ENCODE results near the gene POLR1E.
"Not testable (repeated sequence)": the region's sequence is repeated elsewhere in the genome, so short reads cannot be mapped to it uniquely, and the experiment has no call there.

The POLR1E gene

DNA sequence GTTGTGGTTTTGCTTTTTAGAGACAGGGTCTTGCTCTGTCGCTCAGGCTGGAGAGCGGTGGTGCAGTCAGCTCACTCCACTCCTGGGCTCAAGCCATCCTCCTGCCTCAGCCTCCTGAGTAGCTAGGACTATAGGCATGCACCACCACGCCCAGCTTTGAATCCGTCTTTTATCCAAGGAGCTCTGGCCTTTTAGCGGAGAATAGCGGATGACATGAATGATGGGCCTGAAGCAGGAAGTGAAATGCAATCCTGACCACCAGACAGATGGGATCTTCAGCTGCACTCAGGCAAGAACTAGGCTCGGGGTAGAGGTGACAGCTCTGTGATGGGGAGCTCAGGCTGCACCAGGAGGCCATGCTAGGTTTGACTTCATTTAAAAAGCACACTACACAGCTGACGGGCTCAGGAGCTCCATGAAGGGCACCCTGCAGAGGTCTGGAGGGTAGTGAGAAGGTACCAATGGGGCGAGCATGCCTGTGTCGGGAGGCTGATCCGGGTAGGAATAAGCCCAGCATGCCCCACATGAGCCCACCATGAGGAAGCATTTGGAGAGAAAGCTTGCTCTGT lies 21.9 kb downstream of the POLR1E start:
- DNase-seq: no peak

DNA sequence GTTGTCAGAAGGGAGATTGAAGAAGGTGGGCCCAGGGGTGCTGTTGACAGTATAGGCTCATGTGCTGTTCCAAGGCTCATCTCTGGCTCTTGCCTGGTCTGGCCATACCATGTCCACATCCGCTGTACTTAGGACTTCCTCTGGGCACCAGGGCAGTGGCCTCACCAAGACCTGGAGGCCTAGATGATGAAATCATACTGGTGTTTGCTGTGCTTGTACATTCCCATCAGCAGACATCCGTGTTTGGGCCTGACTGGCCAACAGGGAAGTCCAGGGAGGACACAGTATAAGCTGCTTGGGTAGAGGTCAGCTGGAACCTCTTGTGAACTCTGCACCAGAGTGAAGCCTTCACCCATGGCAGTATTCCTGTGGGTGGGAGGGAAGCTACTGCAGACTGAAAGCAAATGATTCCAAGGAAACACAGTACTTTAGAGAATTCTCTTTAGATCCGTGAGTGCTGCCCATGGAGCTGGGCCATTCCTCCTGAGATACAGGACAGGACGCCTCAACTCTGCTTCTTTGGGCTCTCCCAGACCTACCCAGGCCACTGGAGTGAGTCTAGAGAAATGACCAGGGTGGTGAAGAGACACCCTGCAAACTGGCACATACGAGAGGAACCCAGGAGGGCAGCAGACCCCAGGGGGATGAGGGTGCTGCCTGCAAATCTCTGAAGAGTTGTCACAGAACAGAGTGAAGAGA lies 22.5 kb downstream of the POLR1E start:
- no peak for DNase-seq

DNA sequence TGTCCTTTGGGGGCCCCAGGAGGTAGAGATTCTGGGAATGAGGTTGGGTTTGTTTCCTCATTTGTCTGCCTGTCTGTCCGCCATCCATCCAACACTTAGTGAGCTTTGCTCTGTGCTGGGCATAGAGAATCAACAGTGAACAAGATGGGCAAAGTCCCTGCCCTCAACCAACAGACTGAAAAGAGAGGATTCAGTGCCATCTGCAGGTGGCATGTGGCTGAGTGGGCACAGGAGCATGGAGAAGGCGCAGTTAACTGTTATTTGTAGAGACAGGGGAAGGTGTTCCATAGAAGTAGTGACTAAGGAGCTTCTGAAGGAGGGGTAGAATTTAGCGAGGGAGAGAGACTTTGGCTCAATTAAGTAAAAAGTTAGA lies 23.1 kb downstream of the POLR1E start:
- no peak for DNase-seq

DNA sequence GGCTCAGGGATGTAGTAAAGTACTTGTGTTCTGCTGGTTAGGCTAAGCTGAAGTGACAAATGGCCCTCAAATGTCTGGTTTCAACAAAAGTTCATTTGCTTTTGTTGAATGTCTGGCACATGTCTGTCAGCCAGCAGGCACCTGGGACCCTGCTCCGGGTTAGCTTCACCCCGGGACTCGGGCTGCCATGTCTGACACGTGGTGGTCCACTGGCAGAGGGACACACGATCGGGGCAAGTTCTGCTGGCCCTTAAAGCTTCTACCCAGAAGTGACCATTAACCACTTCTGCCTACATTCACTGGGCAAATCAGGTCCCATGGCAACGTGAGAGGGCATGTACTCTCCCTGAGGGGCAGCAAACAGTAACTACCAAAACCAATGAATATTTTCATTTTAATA lies 23.8 kb downstream of the POLR1E start:
- no peak for DNase-seq

DNA sequence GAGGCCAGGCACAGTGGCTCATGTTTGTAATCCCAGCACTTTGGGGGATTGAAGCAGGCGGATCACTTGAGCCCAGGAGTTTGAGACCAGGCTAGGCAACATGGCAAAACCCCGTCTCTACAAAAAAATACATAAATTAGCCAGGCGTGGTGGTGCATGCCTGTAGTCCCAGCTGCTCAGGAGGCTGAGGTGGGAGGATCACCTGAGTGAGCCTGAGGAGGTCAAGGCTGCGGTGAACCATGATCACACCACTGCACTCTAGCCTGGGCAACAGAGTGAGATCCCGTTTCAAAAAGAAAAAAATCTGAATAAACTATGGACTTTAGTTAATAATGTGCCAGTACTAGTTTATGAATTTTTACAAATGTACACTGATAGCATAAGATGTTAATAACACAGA lies 24.3 kb downstream of the POLR1E start:
- DNase-seq: not testable (repeated sequence)

DNA sequence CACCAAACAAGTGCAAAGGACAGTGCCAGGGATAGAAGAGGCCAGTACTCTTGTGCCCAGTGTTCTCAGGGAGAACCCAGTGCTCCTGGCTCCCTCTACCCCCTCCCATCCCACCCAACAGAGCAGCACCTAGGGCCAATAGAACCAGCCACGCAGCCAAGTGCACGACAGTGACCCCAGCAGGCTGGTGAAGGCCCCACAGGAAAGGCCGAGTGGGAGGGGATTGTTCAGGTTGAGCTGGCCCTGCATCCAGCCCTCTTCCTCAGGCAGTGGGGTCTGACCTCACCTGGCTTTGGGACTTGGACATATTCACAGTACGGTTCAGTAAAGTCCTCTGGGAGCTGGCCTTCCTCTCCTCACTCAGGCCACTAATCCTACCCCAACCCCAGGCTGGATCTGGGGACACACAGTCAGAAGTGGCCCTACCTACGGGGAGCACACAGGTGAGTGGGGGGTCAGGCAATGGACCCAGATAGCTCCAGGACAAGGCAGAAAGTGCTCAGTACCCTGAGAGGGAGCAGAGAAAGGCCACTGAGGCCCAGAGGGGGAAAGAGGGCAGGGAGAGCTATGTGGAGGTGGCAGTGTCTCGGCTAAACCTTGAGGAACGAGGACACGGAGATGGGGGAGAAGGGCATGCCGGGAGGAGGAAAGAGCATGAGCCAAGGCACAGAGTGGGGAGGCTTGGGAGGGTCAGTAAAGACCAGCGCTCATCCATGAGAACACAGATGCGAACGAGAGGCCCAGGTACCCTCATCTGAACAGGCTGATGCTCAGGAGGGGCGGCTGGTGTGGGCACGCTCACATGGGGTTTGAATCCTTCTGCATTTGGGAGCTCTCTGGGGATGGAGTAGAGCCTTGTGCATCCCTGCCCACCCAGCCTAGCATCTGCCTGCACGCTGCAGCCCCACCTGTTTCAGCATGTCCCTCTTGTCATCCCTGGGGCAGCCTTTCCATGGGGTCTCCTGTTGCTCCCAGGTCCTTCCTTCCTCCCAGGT lies 25.6 kb downstream of the POLR1E start:
- no peak for DNase-seq

DNA sequence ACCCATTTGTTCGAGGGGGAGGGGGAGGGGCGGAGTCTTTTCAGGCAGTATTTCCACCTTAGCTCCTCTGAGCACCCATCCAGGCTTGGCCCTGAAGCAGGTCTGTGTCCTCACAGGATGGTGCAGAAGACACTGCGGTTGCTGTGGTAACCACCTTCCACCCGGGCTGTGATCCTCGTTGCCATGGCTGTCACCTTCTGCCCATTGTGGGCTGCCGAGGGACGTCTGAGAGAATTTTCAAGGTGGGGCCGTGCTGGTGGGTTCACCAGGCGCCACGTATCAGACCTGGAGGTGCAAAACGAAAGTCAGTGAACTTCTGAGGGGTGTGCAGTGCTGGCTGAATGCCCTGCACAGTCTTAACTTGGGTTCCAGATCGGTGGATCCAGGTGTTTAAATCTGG lies 26.7 kb downstream of the POLR1E start:
- DNase-seq: no peak

DNA sequence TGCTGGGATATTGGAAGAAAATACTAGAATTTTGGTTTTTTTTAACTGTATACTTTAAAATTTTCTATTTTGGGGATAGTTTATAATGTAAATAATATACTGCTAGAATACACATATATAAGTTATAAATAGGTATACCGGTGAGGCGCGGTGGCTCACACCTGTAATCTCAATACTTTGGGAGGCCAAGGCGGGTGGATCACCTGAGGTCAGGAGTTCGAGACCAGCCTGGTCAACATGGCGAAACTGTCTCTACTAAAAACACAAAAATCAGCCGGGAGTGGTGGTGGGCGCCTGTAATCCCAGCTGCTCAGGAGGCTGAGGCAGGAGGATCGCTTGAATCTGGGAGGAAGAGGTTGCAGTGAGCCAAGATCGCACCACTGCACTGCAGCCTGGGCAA lies 28.7 kb downstream of the POLR1E start:
- DNase-seq: not testable (repeated sequence)

DNA sequence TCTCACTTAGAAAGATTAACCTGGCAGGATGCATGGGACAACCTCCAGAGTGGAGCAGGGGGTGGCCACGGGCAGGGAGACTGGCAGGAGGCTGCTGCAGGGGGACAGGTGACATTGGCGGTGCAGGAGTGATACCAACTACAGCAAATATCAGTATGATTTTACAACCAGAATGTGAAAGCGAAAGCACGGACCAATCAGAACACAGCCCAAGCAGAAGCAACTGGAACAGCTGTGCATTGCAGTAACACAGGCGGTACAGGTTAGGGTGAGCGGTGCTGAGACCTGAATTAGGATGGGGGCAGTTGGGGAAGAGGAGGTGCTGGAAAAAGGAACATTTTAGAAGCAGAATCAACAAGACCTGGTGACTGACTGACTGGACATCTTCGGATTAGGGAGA lies 29.3 kb downstream of the POLR1E start:
- DNase-seq: no peak

DNA sequence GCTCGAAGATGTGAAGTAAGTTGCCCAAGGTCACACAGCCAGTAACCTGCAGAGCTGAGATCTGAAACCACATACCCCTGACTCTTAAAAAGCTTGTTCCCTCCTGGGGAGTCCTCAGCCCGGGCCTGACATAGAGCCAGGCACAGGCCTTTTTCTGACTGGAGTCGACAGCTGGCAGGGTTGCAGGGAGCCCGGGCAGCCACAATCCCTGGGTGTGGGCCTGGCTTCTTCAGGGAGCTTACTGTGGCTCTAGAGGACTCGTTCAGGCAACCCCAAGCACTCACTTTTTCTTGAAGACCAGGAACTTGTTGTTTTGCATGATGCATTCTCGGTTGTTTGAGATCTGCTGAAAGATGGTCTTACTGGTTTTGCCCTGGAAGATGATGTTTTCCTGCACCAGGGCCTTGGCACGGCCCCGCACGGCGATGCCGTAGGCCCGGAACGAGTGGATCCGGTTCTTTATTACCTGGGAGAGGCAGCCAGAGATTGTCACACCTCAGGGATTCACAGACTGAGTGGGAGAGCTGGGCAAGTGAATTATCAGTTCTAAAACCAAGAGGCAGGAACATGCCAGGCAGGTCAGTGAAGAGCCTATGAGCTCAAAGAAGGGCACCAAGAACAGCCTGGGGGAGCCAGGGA lies 30.0 kb downstream of the POLR1E start:
- no peak for DNase-seq

DNA sequence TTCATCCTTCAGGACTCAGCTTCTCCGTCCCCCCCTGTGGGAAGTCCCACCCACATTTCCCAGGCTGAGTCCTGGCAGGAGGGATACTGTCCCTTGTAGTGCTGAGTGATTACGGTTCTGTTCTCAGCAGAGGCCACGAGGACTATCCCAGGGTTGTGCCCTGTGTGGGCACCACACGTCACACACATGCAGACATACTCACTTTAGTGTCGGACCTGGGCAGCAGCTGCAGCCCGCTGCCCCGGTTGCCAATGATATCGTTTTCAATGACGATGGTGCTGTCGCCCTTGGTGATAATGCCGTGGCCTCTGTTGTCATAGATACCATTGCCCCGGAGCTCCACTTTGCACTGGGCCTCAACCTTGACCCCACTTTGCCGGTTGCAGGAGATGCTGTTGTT lies 32.2 kb downstream of the POLR1E start:
- DNase-seq: no peak

DNA sequence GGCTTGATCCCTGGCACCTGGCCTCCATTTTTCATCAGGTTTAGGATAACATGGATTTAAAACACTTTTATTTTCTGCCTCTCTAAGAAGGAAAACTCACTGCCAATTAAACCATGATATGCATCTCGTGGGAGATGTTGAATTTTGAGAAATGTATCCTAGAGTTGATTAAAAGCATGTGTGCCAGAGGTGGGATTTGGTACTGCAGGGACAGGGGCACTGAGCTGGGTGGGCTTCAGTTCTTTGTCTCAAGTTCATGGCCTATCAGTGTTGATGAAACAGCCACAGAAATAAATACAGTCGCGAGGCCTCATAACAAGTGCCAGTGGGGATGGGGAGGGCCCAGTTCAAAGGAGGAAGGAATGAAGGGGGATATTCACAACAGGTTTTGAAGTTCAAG lies 34.9 kb downstream of the POLR1E start:
- no peak for DNase-seq

DNA sequence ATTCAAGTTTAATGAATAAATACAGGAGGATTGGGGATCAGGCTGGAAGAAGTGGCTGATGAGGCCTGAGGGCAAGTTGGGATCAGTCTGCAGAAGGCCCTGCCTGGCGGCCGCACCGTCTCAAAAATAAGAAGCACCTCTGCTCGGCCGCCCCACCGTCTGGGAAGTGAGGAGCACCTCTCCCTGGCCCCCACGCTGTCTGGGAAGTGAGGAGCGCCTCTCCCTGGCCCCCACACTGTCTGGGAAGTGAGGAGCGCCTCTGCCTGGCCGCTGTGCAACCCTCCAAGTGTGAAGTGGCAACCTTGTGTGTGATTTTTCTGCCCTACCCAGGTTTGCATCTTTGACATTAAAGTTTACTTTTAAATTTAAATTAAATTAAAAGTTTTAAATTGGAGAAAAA lies 35.4 kb downstream of the POLR1E start:
- no peak for DNase-seq

DNA sequence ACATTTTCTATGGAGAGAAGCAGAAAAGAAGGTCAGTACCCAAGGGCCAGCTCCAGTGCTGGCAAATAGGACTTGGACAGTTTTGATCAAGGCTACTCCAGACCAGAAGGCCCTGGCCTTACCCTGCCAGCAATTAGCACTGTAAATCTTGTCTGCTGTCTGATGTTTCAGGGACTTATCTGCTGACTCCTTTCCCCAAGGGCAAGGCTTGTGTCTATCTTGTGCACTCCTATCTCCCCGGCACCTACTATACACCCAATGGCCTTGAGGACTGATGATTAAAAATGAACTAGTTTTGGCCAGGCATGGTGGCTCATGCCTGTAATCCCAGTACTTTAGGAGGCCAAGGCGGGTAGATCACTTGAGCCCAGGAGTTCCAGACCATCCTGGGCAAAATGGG lies 37.2 kb downstream of the POLR1E start:
- no peak for DNase-seq

DNA sequence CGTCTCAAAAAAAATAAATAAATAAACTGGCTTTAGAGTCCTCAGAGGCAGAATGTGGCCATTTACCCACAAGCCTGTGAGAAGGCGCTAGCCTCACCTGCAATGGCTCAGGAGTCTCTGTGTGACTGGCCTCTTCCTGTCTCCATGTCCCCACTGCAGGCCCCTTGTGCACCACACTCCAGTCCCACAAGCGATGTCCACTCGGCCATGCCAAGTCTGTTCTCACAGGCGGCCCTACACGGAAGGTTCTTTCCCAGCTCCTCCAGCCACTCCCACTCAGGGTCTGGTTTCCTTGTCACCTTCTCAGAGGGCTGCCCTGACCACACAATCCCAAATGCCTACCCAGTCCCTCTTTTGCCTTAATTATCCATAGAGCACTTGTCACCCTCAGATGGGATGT lies 38.2 kb downstream of the POLR1E start:
- no peak for DNase-seq

DNA sequence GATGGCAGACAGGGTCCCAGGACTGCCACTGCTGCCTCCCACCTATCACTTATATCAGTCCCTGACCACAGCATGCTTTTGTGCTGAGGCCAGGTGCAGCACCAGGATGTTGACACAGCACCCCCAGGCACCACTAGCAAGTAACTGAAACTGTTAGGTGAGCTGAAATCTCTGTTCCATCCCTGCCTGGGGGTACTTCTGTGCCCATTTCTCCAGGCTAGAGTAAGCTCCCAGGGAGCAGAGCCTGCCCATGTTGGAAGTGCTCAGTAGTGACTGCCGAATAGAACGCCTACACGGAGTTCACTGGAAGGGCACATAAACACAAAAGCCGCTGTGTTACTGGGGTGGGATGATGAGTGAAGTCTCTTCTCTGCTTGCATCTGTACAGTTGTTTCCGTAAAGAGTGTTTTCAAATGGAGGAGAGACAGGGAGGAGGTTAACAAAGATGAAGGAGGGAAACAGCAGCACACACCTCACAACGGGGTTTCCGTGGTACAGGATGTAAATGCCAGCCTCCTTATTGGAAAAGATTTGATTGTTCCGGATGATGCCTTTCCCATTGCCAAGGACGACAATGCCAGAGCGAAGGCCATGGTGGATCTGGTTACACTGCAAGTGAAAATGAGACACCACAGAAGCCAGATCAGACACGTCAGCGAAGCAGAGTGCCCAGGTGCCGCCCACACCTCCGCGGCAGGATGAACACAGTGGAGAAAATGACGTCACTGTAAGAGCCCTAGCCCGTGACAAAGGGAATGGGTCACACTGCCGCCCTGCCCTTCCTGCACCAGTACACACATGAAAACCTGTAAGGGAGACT lies 43.1 kb downstream of the POLR1E start:
- peak; percentile 74 to 77 for DNase-seq

DNA sequence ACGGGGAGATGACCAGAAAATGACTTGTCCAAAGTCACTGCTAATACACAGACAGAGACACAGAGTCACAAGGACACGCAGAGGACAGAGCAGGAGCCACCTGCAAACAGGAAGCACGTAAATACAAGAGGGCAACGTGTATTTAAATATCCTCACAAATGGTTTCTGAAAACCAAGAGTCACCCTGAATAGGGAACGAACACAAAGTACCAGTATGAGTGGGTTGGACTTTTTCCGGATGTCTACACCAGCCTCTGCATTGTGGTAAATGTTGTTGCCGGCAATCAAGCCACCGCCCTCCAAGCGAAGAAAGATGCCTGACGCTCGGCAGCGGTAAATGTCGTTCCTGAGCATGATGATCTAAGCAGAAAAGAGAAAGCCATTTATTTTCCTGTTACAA lies 46.0 kb downstream of the POLR1E start:
- DNase-seq: peak in 1 of 2 donors; percentile 40

DNA sequence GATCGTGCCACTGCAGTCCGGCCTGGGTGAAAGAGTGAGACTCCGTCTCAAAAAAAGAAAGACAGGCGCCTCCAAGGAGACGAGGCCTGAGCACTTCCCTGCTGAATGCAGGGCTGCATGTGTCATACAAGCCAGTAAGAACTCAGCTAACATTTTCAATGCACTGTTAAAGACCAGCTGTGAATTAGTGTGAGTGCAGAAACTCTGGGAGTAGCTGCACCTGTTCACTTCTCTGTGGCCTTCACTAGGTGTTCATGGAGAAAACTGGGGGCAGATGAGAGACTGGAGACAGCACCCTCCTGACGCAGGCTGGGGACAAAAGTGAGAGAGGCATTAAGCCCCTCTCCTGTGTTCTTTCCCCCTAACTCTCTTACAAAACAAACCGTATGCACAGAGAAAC lies 48.7 kb downstream of the POLR1E start:
- no peak for DNase-seq

DNA sequence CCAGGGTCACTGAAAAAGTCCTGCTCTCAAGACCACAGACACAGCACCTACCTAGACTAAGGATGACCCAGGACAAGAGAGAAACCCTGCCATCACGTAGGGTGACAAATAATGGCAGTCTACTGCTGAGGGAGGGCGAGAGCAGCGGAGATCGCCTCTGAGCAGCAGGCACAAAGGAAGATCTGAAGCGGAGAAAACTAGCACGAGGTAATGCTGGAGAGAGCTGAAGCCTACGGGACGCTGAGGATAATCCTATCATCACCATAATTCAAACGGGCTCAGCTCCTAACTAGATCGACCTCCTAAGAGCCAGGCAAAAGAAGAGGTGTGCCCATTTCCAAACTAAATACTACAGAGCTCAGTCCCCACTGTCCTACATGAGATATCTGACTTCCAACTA lies 49.2 kb downstream of the POLR1E start:
- no peak for DNase-seq

DNA sequence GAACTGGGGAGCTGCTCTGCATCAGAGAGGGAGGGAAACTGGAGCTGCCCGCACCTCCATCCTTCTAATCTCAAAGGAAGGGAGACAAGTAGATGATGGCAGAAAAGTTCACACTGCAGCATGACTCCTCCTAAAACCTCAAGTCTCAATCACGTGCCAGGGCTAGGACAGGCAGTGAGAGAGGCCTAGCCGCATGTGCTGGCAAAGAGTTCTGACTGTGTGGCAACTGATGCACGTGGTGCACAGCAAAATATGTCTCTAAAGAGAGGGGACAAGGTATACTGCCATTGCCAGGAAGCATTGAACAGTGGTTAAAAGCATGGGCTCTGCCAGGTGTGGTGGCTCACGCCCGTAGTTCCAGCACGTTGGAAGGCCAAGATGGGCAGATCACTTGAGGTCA lies 52.4 kb downstream of the POLR1E start:
- no peak for DNase-seq

DNA sequence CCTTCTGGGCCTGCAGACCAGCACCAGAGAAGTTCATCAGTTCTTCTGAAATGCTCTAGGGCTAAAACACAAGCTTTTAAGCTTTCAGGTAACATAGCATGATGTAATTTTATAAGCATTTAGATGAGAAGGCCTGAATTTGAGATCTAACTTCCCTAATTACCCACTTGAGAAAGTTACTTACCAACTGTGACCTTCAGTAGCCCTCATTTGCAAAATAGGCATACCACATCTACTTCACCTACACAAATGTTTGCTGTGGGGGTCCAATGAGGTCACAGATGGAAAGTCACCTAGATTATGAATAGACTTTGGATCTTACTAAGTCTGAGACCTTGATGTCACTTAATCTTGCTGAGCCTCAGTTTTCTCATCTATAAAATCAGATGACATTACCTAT lies 53.9 kb downstream of the POLR1E start:
- no peak for DNase-seq

DNA sequence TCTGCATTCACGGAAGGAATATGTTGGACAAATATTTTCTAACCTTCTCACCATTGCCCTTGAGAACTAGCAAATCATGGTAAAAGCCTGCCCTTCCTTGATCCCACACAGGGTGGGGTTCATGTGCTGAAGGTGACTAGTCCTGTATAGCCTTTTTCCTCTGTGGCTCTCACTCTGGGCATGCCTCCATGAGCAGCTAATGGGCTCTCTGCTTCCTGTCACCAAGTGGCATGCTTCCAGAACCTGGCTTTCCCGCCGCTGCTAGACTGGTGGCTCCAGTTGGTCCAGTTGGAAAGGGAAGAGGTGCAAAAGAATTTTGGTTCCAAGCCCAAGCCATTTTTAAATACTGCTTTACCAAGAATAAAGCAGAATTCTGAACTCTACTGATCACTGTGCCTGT lies 54.9 kb downstream of the POLR1E start:
- DNase-seq: no peak

DNA sequence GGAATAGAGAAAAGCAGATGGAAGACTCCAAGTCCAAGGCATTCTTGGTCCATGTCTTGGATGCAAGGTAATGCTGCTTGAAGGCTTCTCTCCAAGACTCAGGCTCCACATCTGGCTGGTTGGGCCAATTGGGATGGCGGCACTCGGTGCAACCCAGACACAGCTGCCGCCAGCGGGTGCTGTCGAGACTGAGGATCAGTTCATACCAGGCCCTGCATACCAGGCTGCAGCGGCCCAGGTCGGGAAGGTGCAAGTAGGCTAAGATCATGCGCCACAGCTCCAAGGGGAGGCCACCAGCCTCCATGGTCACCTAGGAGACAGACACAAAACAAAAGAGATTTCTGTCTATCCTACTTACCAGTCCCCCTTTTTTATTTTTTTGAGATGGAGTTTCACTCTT lies 55.7 kb downstream of the POLR1E start:
- DNase-seq: no peak
